MV-4-11 (cell line): ENCODE results near the gene PPP1R7.
"Not testable (repeated sequence)": the region's sequence is repeated elsewhere in the genome, so short reads cannot be mapped to it uniquely, and the experiment has no call there.

Experiments used
- DNase-seq: peaks from one replicate; lab custom pipeline; 2025; lab: John Stamatoyannopoulos, UW

Gene PPP1R7

GRCh38 chr2:241195506-241196130 lies 45.4 kb downstream of the PPP1R7 start:
- no peak for DNase-seq

- not testable (repeated sequence) for DNase-seq
Measured at GRCh38 chr2:241197246-241197645, 47.0 kb downstream of the PPP1R7 start.

GRCh38 chr2:241197947-241198346 lies 47.7 kb downstream of the PPP1R7 start:
- no peak for DNase-seq

- DNase-seq: no peak
Measured at GRCh38 chr2:241198381-241199279, 48.4 kb downstream of the PPP1R7 start.

GRCh38 chr2:241199286-241199685 lies 49.0 kb downstream of the PPP1R7 start:
- DNase-seq: no peak

- no peak for DNase-seq
Measured at GRCh38 chr2:241199897-241200821, 49.9 kb downstream of the PPP1R7 start.

- DNase-seq: peak; percentile 35
Measured at GRCh38 chr2:241200822-241201395, 50.6 kb downstream of the PPP1R7 start.

- DNase-seq: no peak
Measured at GRCh38 chr2:241201445-241202267, 51.4 kb downstream of the PPP1R7 start.

- DNase-seq: no peak
Measured at GRCh38 chr2:241202268-241202585, 52.0 kb downstream of the PPP1R7 start.

- no peak for DNase-seq
Measured at GRCh38 chr2:241202681-241203080, 52.4 kb downstream of the PPP1R7 start.

- no peak for DNase-seq
Measured at GRCh38 chr2:241203218-241204009, 53.1 kb downstream of the PPP1R7 start.

GRCh38 chr2:241204010-241204384 lies 53.7 kb downstream of the PPP1R7 start:
- DNase-seq: no peak

- DNase-seq: no peak
Measured at GRCh38 chr2:241204490-241204889, 54.2 kb downstream of the PPP1R7 start.

- no peak for DNase-seq
Measured at GRCh38 chr2:241205086-241205485, 54.8 kb downstream of the PPP1R7 start.

- DNase-seq: no peak
Measured at GRCh38 chr2:241207151-241207550, 56.9 kb downstream of the PPP1R7 start.

GRCh38 chr2:241207641-241208040 lies 57.4 kb downstream of the PPP1R7 start:
- DNase-seq: no peak

GRCh38 chr2:241208058-241208457 lies 57.8 kb downstream of the PPP1R7 start:
- DNase-seq: no peak

- DNase-seq: no peak
Measured at GRCh38 chr2:241209271-241209670, 59.0 kb downstream of the PPP1R7 start.

- DNase-seq: no peak
Measured at GRCh38 chr2:241211276-241211675, 61.0 kb downstream of the PPP1R7 start.

- no peak for DNase-seq
Measured at GRCh38 chr2:241213041-241213440, 62.8 kb downstream of the PPP1R7 start.
